ENCODE data around the gene KCNQ2.

Gene KCNQ2

DNA sequence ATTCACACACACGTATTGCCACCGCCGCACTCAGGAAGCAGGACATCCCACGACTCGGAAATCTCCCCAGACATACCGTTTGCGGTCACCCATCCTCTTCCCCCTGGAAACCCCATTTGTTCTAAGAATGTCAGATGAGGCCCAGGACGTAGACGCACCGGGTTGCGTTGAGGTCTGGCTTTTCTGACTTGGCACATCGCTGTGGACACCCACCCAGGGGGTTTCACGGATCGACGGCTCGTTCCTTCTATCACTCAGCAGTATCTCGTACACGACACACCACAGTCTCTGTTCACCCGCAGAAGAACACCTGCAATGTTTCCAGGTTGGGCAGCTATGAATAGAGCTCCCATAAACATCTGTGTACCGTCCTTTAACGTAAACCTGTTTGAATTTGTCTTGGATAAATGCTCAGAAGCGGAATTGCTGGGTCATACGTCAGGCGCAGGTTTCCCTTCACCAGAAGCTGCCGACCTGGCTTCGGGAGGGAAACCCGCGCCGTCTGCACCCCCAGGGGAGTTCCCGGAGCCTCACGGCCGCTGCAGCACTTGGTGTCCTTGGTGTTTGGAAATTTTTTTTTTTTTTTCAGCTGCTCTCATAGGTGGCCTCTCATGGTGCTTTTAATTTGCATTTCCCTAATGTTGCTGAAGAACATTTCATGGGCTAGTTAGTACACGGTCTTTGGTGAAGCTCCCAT is 35.8 kb upstream of the KCNQ2 start:
- no peak for TF ChIP-seq CTCF (IDR thresholded peaks at IDR 0.05; ENCODE audit: borderline replicate concordance, control extremely low read depth, extremely low read depth, insufficient read depth, missing control alignments)
- no peak for DNase-seq (ENCODE audit: low spot score)
- in situ Hi-C loops (cut with MboI; ENCODE audit: low sequenced_read_pairs, unreplicated experiment) = no loop called here

GRCh38 chr20:63507083-63507743 is 34.8 kb upstream of the KCNQ2 start:
- DNase-seq (ENCODE audit: low spot score) = no peak
- TF ChIP-seq CTCF (IDR thresholded peaks at IDR 0.05; ENCODE audit: borderline replicate concordance, control extremely low read depth, extremely low read depth, insufficient read depth, missing control alignments) = no peak
- in situ Hi-C loops (cut with MboI; ENCODE audit: low sequenced_read_pairs, unreplicated experiment) = no loop called here

DNA sequence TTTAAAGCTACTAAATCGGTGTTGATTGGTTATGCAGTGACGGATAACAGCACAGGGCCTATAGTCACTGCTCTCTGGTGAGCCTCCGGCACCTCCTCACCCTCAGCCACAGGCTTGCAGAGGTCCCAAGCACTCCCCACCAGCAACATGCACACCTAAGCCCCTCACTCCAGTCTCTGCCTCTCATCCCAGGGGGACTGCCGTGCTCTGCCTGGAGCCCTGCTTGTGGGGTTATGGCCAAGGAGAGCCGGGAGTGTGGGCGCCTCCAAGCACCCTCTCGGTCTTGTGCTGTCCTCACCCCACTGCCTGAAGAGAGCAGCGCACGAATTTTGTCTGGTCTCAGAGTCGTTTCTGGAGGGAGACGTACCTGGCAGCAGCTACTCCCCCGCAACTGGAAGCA is 33.3 kb upstream of the KCNQ2 start:
- no peak for TF ChIP-seq CTCF (IDR thresholded peaks at IDR 0.05; ENCODE audit: borderline replicate concordance, control extremely low read depth, extremely low read depth, insufficient read depth, missing control alignments)
- no peak for DNase-seq (ENCODE audit: low spot score)
- in situ Hi-C loops (cut with MboI; ENCODE audit: low sequenced_read_pairs, unreplicated experiment) = no loop called here

- TF ChIP-seq CTCF (IDR thresholded peaks at IDR 0.05; ENCODE audit: borderline replicate concordance, control extremely low read depth, extremely low read depth, insufficient read depth, missing control alignments) = no peak
- in situ Hi-C loops (cut with MboI; ENCODE audit: low sequenced_read_pairs, unreplicated experiment) = no loop called here
- no peak for DNase-seq (ENCODE audit: low spot score)
Measured at GRCh38 chr20:63505281-63505680, 32.8 kb upstream of the KCNQ2 start.

DNA sequence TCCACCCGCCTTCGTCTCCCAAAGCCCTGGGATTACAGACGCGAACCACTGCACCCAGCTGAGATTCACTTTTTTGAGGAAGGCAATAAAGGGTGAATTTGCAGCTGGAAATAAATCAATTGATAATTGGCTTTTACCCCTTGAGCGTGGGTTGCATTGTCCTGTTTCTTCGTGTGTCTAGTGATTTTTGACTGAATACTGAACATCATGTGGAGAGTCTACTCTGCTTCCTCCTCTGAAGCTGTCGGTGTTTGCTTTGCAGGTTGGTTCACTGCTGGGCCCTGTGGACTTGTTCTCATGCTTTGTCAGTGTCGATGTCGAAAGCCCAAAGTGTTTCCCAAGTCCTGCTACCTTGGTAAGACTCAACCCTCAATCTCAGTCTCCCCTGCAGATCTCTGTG is 32.2 kb upstream of the KCNQ2 start:
- in situ Hi-C loops (cut with MboI; ENCODE audit: low sequenced_read_pairs, unreplicated experiment) = no loop called here
- no peak for TF ChIP-seq CTCF (IDR thresholded peaks at IDR 0.05; ENCODE audit: borderline replicate concordance, control extremely low read depth, extremely low read depth, insufficient read depth, missing control alignments)
- DNase-seq (ENCODE audit: low spot score) = no peak

DNA sequence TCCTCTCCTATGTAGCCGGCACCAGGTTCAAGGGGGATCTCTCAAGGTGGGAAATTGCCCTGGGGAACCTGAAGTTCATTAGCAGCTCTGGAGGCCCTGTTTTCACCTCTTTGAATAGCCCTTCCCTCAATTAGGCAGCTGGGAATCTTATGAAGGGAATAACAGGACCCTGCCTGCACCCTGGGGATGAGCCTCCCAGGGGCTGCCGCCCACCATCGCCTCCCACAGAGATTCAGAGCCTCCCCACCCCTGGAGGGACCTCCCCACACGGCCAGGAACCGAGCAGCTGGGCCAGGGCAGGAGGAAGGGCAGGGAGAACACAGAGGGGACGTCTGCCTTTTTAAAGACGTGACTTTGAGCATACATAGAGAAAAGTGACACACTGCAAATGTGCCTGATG is 31.1 kb upstream of the KCNQ2 start:
- DNase-seq (ENCODE audit: low spot score) = no peak
- no peak for TF ChIP-seq CTCF (IDR thresholded peaks at IDR 0.05; ENCODE audit: borderline replicate concordance, control extremely low read depth, extremely low read depth, insufficient read depth, missing control alignments)
- in situ Hi-C loops (cut with MboI; ENCODE audit: low sequenced_read_pairs, unreplicated experiment) = no loop called here

All from GM13976 (cell line).